IMR-90 (cell line): Measurements from ENCODE around the gene CPLX4. TPM values are rescaled to one million over a fixed set of nuclear protein-coding genes. Genes with fewer than 3 reads are reported as not detected.
"Not testable (repeated sequence)": the region's sequence is repeated elsewhere in the genome, so short reads cannot be mapped to it uniquely, and the experiment has no call there.

Source experiments
- ATAC-seq: fragments of 200-7000 bp; cut with Tn5 transposase; 2 replicates; pipeline ENCODE4 v1.9.1; 2020; ENCODE audit warnings: low read depth, mild to moderate bottlenecking, moderate library complexity
- BruUV-seq: library from RNA; stranded (reverse); fragments of 400-500 nt; replicated peaks from 2 replicates; lab custom pipeline; 2021; lab: Mats Ljungman, UMichigan
- CTCF ChIA-PET: fragments of 300-600 bp; formaldehyde crosslinking; extraction: SDS; loops from one replicate; lab custom pipeline; 2021; ENCODE audit warnings: antibody characterized with exemption; lab: Yijun Ruan, JAX
- POLR2A ChIA-PET: fragments of 300-600 bp; sonication (Branson Sonifier 250); formaldehyde crosslinking; loops from one replicate; lab custom pipeline; 2022; ENCODE audit warnings: antibody characterized with exemption; ENCODE audit not compliant: unreplicated experiment; lab: Charles Lee
- DNase-seq: peaks from one replicate; pipeline ENCODE4 v3.0.0; 2013
- H2AFZ ChIP-seq: replicated peaks from 2 replicates; pipeline ENCODE3; 2013; ENCODE audit warnings: low read length, mild to moderate bottlenecking; ENCODE audit not compliant: poor library complexity
- H2AK5ac ChIP-seq: 2 replicates; pipeline ENCODE4 v1.6.1; 2013; ENCODE audit warnings: low read depth, low read length, inconsistent platforms
- H2AK9ac ChIP-seq: replicated peaks from 2 replicates; pipeline ENCODE3; 2013; ENCODE audit warnings: mild to moderate bottlenecking, low read depth, low read length, moderate library complexity; ENCODE audit not compliant: poor library complexity
- H2BK120ac ChIP-seq: 2 replicates; pipeline ENCODE4 v1.6.1; 2013; ENCODE audit warnings: low read depth, low read length, inconsistent platforms
- H2BK15ac ChIP-seq: 3 replicates; pipeline ENCODE4 v1.6.1; 2013; ENCODE audit warnings: low read depth, low read length, inconsistent platforms
- H2BK20ac ChIP-seq: 2 replicates; pipeline ENCODE4 v1.6.1; 2013; ENCODE audit warnings: low read depth, mild to moderate bottlenecking, inconsistent platforms, low read length, moderate library complexity
- H2BK5ac ChIP-seq: 2 replicates; pipeline ENCODE4 v1.6.1; 2013; ENCODE audit warnings: mild to moderate bottlenecking, low read depth, low read length, inconsistent platforms; ENCODE audit not compliant: poor library complexity, severe bottlenecking
- H3K14ac ChIP-seq: replicated peaks from 2 replicates; pipeline ENCODE4 v1.6.1; 2013; ENCODE audit warnings: low read depth, low read length, inconsistent platforms
- H3K18ac ChIP-seq: 2 replicates; pipeline ENCODE4 v1.6.1; 2013; ENCODE audit warnings: low read depth, low read length, control low read depth
- H3K23ac ChIP-seq: 2 replicates; pipeline ENCODE4 v1.6.1; 2013; ENCODE audit warnings: low read depth, low read length, inconsistent platforms
- H3K27ac ChIP-seq: 2 replicates; pipeline ENCODE4 v1.5.1; 2013; ENCODE audit warnings: mild to moderate bottlenecking, control low read depth, low read length; ENCODE audit not compliant: insufficient read depth
- H3K27me3 ChIP-seq: 2 replicates; pipeline ENCODE4 v1.6.1; 2013; ENCODE audit warnings: low read length; ENCODE audit not compliant: control insufficient read depth, insufficient read depth
- H3K36me3 ChIP-seq: 2 replicates; pipeline ENCODE4 v1.6.1; 2013; ENCODE audit warnings: low read length, mixed read lengths; ENCODE audit not compliant: control insufficient read depth, insufficient read depth
- H3K4ac ChIP-seq: 2 replicates; pipeline ENCODE4 v1.6.1; 2013; ENCODE audit warnings: low read depth, low read length, inconsistent platforms
- H3K4me1 ChIP-seq: 2 replicates; pipeline ENCODE4 v1.6.1; 2013; ENCODE audit warnings: low read length, mixed read lengths; ENCODE audit not compliant: control insufficient read depth, insufficient read depth
- H3K4me2 ChIP-seq: 2 replicates; pipeline ENCODE4 v1.6.1; 2013; ENCODE audit warnings: low read depth, mild to moderate bottlenecking, control low read depth, low read length, moderate library complexity
- H3K4me3 ChIP-seq: 2 replicates; pipeline ENCODE4 v1.5.1; 2013; ENCODE audit warnings: low read depth, mild to moderate bottlenecking, control low read depth, low read length, moderate library complexity; ENCODE audit not compliant: insufficient read depth
- H3K56ac ChIP-seq: 2 replicates; pipeline ENCODE4 v1.6.1; 2013; ENCODE audit warnings: low read length, inconsistent platforms; ENCODE audit not compliant: insufficient read depth; ENCODE audit errors: extremely low read depth
- H3K79me1 ChIP-seq, 2 experiments: 2 replicates each; pipeline ENCODE4 v1.6.1; 2013; ENCODE audit warnings: low read length in 2 of 2, inconsistent platforms in 1 of 2, low read depth in 1 of 2
- H3K9ac ChIP-seq: 2 replicates; pipeline ENCODE4 v1.6.1; 2013; ENCODE audit warnings: low read depth, low read length, control low read depth
- H3K9me1 ChIP-seq: 2 replicates; pipeline ENCODE4 v1.6.1; 2013; ENCODE audit warnings: low read length, inconsistent platforms; ENCODE audit not compliant: insufficient read depth
- H3K9me3 ChIP-seq: 2 replicates; pipeline ENCODE4 v1.6.1; 2013; ENCODE audit warnings: low read length; ENCODE audit not compliant: control insufficient read depth, insufficient read depth
- H4K20me1 ChIP-seq: 2 replicates; pipeline ENCODE4 v1.6.1; 2013; ENCODE audit warnings: low read length, inconsistent platforms; ENCODE audit not compliant: insufficient read depth
- H4K5ac ChIP-seq: 2 replicates; pipeline ENCODE4 v1.6.1; 2013; ENCODE audit warnings: mild to moderate bottlenecking, low read depth, low read length, control low read depth
- H4K8ac ChIP-seq, 2 experiments: 2 replicates each; pipeline ENCODE4 v1.6.1; 2013; ENCODE audit warnings: low read depth in 2 of 2, low read length in 2 of 2, control low read depth in 1 of 2, inconsistent platforms in 1 of 2
- H4K91ac ChIP-seq: 2 replicates; pipeline ENCODE4 v1.6.1; 2013; ENCODE audit warnings: low read depth, low read length, inconsistent platforms; ENCODE audit not compliant: insufficient read depth
- BHLHE40 ChIP-seq: fragments of 150-350 bp; IDR thresholded peaks from 2 replicates; pipeline ENCODE4 v1.6.1; 2016; ENCODE audit warnings: mild to moderate bottlenecking, low read depth, low read length
- CEBPB ChIP-seq: IDR thresholded peaks from 2 replicates; pipeline ENCODE4 v1.6.1; 2012; ENCODE audit warnings: low read depth, low read length, improper control_type of control experiment
- CHD1 ChIP-seq: IDR thresholded peaks from 2 replicates; pipeline ENCODE4 v1.6.1; 2012; ENCODE audit warnings: low read depth, low read length, improper control_type of control experiment
- FOS ChIP-seq: fragments of 150-350 bp; IDR thresholded peaks from 2 replicates; pipeline ENCODE4 v1.6.1; 2016; ENCODE audit warnings: low read depth, low read length
- NFE2L2 ChIP-seq: fragments of 150-350 bp; IDR thresholded peaks from 2 replicates; pipeline ENCODE4 v1.6.1; 2016; ENCODE audit warnings: low read depth, mild to moderate bottlenecking, low read length
- RAD21 ChIP-seq: IDR thresholded peaks from 2 replicates; pipeline ENCODE4 v1.6.1; 2012; ENCODE audit warnings: low read length, improper control_type of control experiment
- SMC3 ChIP-seq: fragments of 150-350 bp; IDR thresholded peaks from 2 replicates; pipeline ENCODE4 v1.6.1; 2016; ENCODE audit warnings: low read depth, mild to moderate bottlenecking, antibody characterized with exemption, low read length, moderate library complexity
- WGBS, 2 experiments: methylation state at CpG; one replicate each; pipeline versions ENCODE4 v1.1.5 to v1.1.7; 2013; ENCODE audit warnings: missing lambda C conversion rate in 2 of 2; ENCODE audit not compliant: insufficient read length in 1 of 2; ENCODE audit errors: extremely low coverage in 2 of 2; 5-methylcytosine and 5-hydroxymethylcytosine counted together
- dilution Hi-C: fragments of 300-500 bp; cut with HindIII; formaldehyde crosslinking; loops from one replicate; pipeline ENCODE4 v1.14.3; 2018; ENCODE audit warnings: low sequenced_read_pairs; ENCODE audit not compliant: unreplicated experiment
- in situ Hi-C: fragments of 300-500 bp; cut with MboI; formaldehyde crosslinking; loops from 3 replicates; pipeline ENCODE4 v1.14.3; 2019; ENCODE audit warnings: low sequenced_read_pairs, inconsistent platforms, mixed read lengths
- intact Hi-C: fragments of 100-400 bp; cut with micrococcal nuclease; formaldehyde crosslinking; loops from 2 replicates; pipeline ENCODE4 v1.10.0; 2022
- polyA plus RNA-seq, 3 experiments: library from polyadenylated mRNA; depleted of rRNA; stranded (reverse); fragments of >200 nt; gene quantifications; 2 replicates each; pipeline ENCODE4 v1.2.3, GENCODE V29; 2012; ENCODE audit warnings: low replicate concordance in 1 of 3
- total RNA-seq: library from RNA; depleted of rRNA; stranded (reverse); fragments of >200 nt; gene quantifications from 2 replicates; pipeline ENCODE4 v1.2.3, GENCODE V29; 2012

Gene CPLX4
- total and polyA plus RNA-seq, 2 of the 4 experiments (the other 2 are of a cell fraction) = not detected

GRCh38 chr18:59263661-59264060, 54.8 kb downstream of the CPLX4 start:
- Histone ChIP-seq H3K14ac (no peak overlapping the region), H3K27me3 (peaks cover 58% of the 10 kb centered on the region), H3K56ac (no peak overlapping the region), H3K27ac (no peak overlapping the region), H3K9me3 (peaks cover 12% of the 10 kb centered on the region; the same call in 1 of the 2 replicates), H3K4me2 (no peak overlapping the region), H3K36me3 (no peaks in the 10 kb centered on the region), H4K5ac (no peak overlapping the region), H3K4me1 (no peaks in the 10 kb centered on the region), H3K18ac (no peak overlapping the region), H2BK5ac (no peak overlapping the region), H3K23ac (no peak overlapping the region), H3K4me3 (no peak overlapping the region), H3K79me1 (no peaks in the 10 kb centered on the region), H4K8ac (no peak overlapping the region), H2BK15ac (no peak overlapping the region), H2AK9ac (no peak overlapping the region), H2BK120ac (no peak overlapping the region), H4K20me1 (no peaks in the 10 kb centered on the region; the same call in 1 of the 2 replicates), H3K9me1 (no peaks in the 10 kb centered on the region), H2AFZ (no peak overlapping the region), H2BK20ac (no peak overlapping the region), H4K91ac (no peak overlapping the region), H2AK5ac (no peak overlapping the region), H3K4ac (no peak overlapping the region), H3K9ac (no peak overlapping the region)
- DNase-seq (no peak), ATAC-seq (no peak)
- in situ Hi-C loops (no loop called here), intact Hi-C loops (no loop called here), dilution Hi-C loops (no loop called here)
- BruUV-seq = no TSS peak
- 17% methylated on average over 2 of the region's 16 CpGs; no CpG with 5 or more reads in 1 of the 2 experiments for WGBS, 2 experiments
- ChIA-PET POLR2A (no interaction called here), CTCF (interaction anchor here (0.5 to 1.5 kb wide), 3 partner anchors 15 to 71 kb away, joined by 5 to 6 read pairs (median 5); no protein-coding TSS in a partner anchor)
- TF ChIP-seq RAD21 (no peak), SMC3 (no peak), NFE2L2 (no peak), BHLHE40 (no peak), FOS (no peak), CHD1 (no peak), CEBPB (no peak)

- H3K4ac ChIP-seq, ATAC-seq, H3K27ac ChIP-seq, H2AFZ ChIP-seq, in situ Hi-C loops, H4K91ac ChIP-seq, H2BK15ac ChIP-seq, H3K9me1 ChIP-seq, H3K4me2 ChIP-seq, H2BK5ac ChIP-seq, H3K18ac ChIP-seq, H3K23ac ChIP-seq, H3K36me3 ChIP-seq, H4K5ac ChIP-seq, intact Hi-C loops, POLR2A ChIA-PET, dilution Hi-C loops, H3K9ac ChIP-seq, H3K4me3 ChIP-seq, H4K8ac ChIP-seq, H3K14ac ChIP-seq, H3K4me1 ChIP-seq, H3K56ac ChIP-seq, CTCF ChIA-PET, H3K79me1 ChIP-seq, H2BK20ac ChIP-seq, H2AK9ac ChIP-seq, H2BK120ac ChIP-seq, DNase-seq, H4K20me1 ChIP-seq, H2AK5ac ChIP-seq, BruUV-seq: not testable (repeated sequence)
- WGBS, 2 experiments = no CpG with 5 or more reads among the region's 2 CpGs
- Histone ChIP-seq H3K27me3 (peaks cover 44% of the 10 kb centered on the region), H3K9me3 (peaks cover 12% of the 10 kb centered on the region; the same call in 1 of the 2 replicates)
These were observed 56.2 kb downstream of the CPLX4 start for GRCh38 chr18:59262243-59262642.
